HepG2 (cell line): Measurements from ENCODE around the gene SPTBN4. TPM values are rescaled to one million over a fixed set of nuclear protein-coding genes. Genes with fewer than 3 reads are reported as not detected.

Experiments
- ATAC-seq: fragments of 200-7000 bp; cut with Tn5 transposase; 3 replicates; pipeline ENCODE4 v1.9.1; 2020; ENCODE audit warnings: mild to moderate bottlenecking, moderate library complexity
- BruUV-seq: library from RNA; stranded (reverse); fragments of 400-500 nt; replicated peaks from 2 replicates; lab custom pipeline; 2021; lab: Mats Ljungman, UMichigan
- CTCF ChIA-PET: fragments of 300-600 bp; formaldehyde crosslinking; extraction: SDS; loops from one replicate; lab custom pipeline; 2021; ENCODE audit warnings: low total read pairs, inconsistent platforms, low intra/inter-chr PET ratio; lab: Yijun Ruan, JAX
- POLR2A ChIA-PET: fragments of 350-600 bp; sonication (Branson Sonifier 250); formaldehyde crosslinking; loops from one replicate; lab custom pipeline; 2020; ENCODE audit warnings: antibody characterized with exemption, inconsistent platforms; lab: Yijun Ruan, JAX
- DNase-seq: peaks from one replicate; pipeline ENCODE4 v3.0.0-alpha.2; 2015; ENCODE audit warnings: low spot score
- FAIRE-seq: peaks from 3 replicates; lab custom pipeline; 2011; peaks lifted over from hg19 to GRCh38; lab: Jason Lieb, UNC
- H2AFZ ChIP-seq: one replicate; pipeline ENCODE4 v1.6.1; 2011; ENCODE audit warnings: low read length, inconsistent platforms
- H3K27ac ChIP-seq: fragments of 300-600 bp; 3 replicates; pipeline ENCODE4 v1.8.0; 2011; ENCODE audit warnings: mixed run types, mild to moderate bottlenecking, mixed read lengths, low read length, inconsistent platforms; ENCODE audit not compliant: insufficient read depth; ENCODE audit errors: extremely low read length
- H3K27me3 ChIP-seq, 2 experiments: fragments of 200-600 bp in 1 of 2; 2 replicates in 1 of 2; 3 replicates in 1 of 2; pipeline versions ENCODE4 v1.6.0 to v1.8.0; 2011; ENCODE audit warnings: low read length in 2 of 2, mild to moderate bottlenecking in 2 of 2, moderate library complexity in 2 of 2, inconsistent platforms in 1 of 2; ENCODE audit not compliant: insufficient read depth in 2 of 2, control insufficient read depth in 1 of 2
- H3K36me3 ChIP-seq, 2 experiments: fragments of 200-600 bp in 1 of 2; replicated peaks in 1 of 2; 2 replicates in 1 of 2; 3 replicates in 1 of 2; pipeline versions ENCODE4 v1.5.1 to v1.8.0; 2011; ENCODE audit warnings: low read length in 2 of 2, inconsistent platforms in 1 of 2; ENCODE audit not compliant: insufficient read depth in 2 of 2, control insufficient read depth in 1 of 2
- H3K4me1 ChIP-seq: 2 replicates; pipeline ENCODE4 v1.5.1; 2012; ENCODE audit warnings: low read length, inconsistent platforms; ENCODE audit not compliant: insufficient read depth
- H3K4me2 ChIP-seq: 2 replicates; pipeline ENCODE4 v1.6.0; 2011; ENCODE audit warnings: low read depth, low read length, inconsistent platforms
- H3K4me3 ChIP-seq, 3 experiments: fragments of 200-600 bp in 1 of 3; sonication (generic), shearing (Covaris generic) in 1 of 3; replicated peaks in 1 of 3; 2 replicates each; pipeline ENCODE4 v1.5.1; 2011 to 2016; ENCODE audit warnings: low read length in 3 of 3, inconsistent platforms in 2 of 3, low read depth in 2 of 3, mild to moderate bottlenecking in 2 of 3, control low read depth in 1 of 3, mixed read lengths in 1 of 3; ENCODE audit not compliant: insufficient read depth in 1 of 3
- H3K79me2 ChIP-seq: one replicate; pipeline ENCODE4 v1.6.1; 2011; ENCODE audit warnings: low read length, inconsistent platforms; ENCODE audit not compliant: insufficient read depth
- H3K9ac ChIP-seq: 2 replicates; pipeline ENCODE4 v1.6.0; 2011; ENCODE audit warnings: mild to moderate bottlenecking, low read depth, low read length, inconsistent platforms; ENCODE audit not compliant: insufficient read depth
- H3K9me3 ChIP-seq: 2 replicates; pipeline ENCODE4 v1.5.1; 2012; ENCODE audit warnings: mild to moderate bottlenecking, low read length
- H4K20me1 ChIP-seq: 2 replicates; pipeline ENCODE4 v1.6.0; 2011; ENCODE audit warnings: inconsistent platforms, mild to moderate bottlenecking, low read length, moderate library complexity; ENCODE audit not compliant: insufficient read depth
- ESRRA ChIP-seq: sonication (generic); formaldehyde crosslinking; IDR thresholded peaks from 2 replicates; pipeline ENCODE4 v1.5.1; 2020; ENCODE audit warnings: mild to moderate bottlenecking, low read depth, missing genetic modification reagents
- HHEX ChIP-seq: IDR thresholded peaks from 2 replicates; pipeline ENCODE4 v1.6.1; 2016; ENCODE audit warnings: control low read depth
- KAT7 ChIP-seq: IDR thresholded peaks from 2 replicates; pipeline ENCODE4 v1.6.1; 2018; ENCODE audit warnings: borderline replicate concordance, missing compliant biosample characterization
- MIER3 ChIP-seq: IDR thresholded peaks from 2 replicates; pipeline ENCODE4 v1.6.1; 2016; ENCODE audit warnings: missing compliant biosample characterization, borderline replicate concordance
- NBN ChIP-seq: fragments of 450-650 bp; conservative IDR thresholded peaks from 2 replicates; pipeline ENCODE4 v1.6.1; 2017
- RCOR2 ChIP-seq: IDR thresholded peaks from 2 replicates; pipeline ENCODE4 v1.6.1; 2016; ENCODE audit warnings: missing biosample characterization, missing genetic modification reagents
- RFXANK ChIP-seq: IDR thresholded peaks from 2 replicates; pipeline ENCODE4 v1.6.1; 2016
- RORA ChIP-seq: sonication (generic); formaldehyde crosslinking; IDR thresholded peaks from 2 replicates; pipeline ENCODE4 v1.5.0; 2020; ENCODE audit warnings: mild to moderate bottlenecking, missing genetic modification reagents, moderate library complexity
- ZFP62 ChIP-seq: sonication (generic); formaldehyde crosslinking; IDR thresholded peaks from 2 replicates; pipeline ENCODE4 v1.4.0; 2020; ENCODE audit warnings: missing genetic modification reagents
- ZFYVE20 ChIP-seq: sonication (generic); formaldehyde crosslinking; IDR thresholded peaks from 2 replicates; pipeline ENCODE4 v1.8.0; 2023; ENCODE audit warnings: low read depth, mild to moderate bottlenecking, moderate library complexity, missing genetic modification reagents, borderline replicate concordance
- ZNF12 ChIP-seq: sonication (generic); formaldehyde crosslinking; IDR thresholded peaks from 2 replicates; pipeline ENCODE4 v1.5.0; 2020; ENCODE audit warnings: missing genetic modification reagents
- ZNF333 ChIP-seq: sonication (generic); formaldehyde crosslinking; IDR thresholded peaks from 2 replicates; pipeline ENCODE4 v1.4.0; 2020; ENCODE audit warnings: mild to moderate bottlenecking, missing genetic modification reagents, borderline replicate concordance
- ZNF382 ChIP-seq: sonication (generic); formaldehyde crosslinking; IDR thresholded peaks from 2 replicates; pipeline ENCODE4 v1.5.0; 2020; ENCODE audit warnings: missing genetic modification reagents, mild to moderate bottlenecking, borderline replicate concordance
- WGBS: methylation state at CpG from one replicate; pipeline ENCODE4 v1.1.6; 2017; ENCODE audit warnings: low lambda C conversion rate; 5-methylcytosine and 5-hydroxymethylcytosine counted together
- in situ Hi-C: cut with HindIII; loops from 2 replicates; pipeline ENCODE4 v1.10.0; 2017; ENCODE audit warnings: low pct_unique_long_range_greater_than_20kb; ENCODE audit not compliant: extremely low pct_ligation_motif_present
- intact Hi-C: fragments of 100-400 bp; cut with micrococcal nuclease; formaldehyde crosslinking; loops from one replicate; pipeline ENCODE4 v1.10.0; 2022; ENCODE audit not compliant: unreplicated experiment
- polyA plus RNA-seq, 8 experiments: library from polyadenylated mRNA; depleted of rRNA in 3 of 8; stranded (reverse) in 7 of 8; unstranded in 1 of 8; fragments of >200 nt; fragmentation: Illumina TruSeq in 4 of 8; extraction: Trizol in 4 of 8; gene quantifications; 2 replicates each; pipeline versions ENCODE4 v1.2.1 to v1.2.3, GENCODE V29; 2011 to 2016; ENCODE audit warnings: low read depth in 4 of 8, missing spikeins in 1 of 8, mixed read lengths in 1 of 8; ENCODE audit not compliant: insufficient read depth in 1 of 8
- total RNA-seq, 5 experiments: library from RNA; depleted of rRNA; stranded (reverse); fragments of >200 nt; fragmentation: Illumina TruSeq; extraction: Trizol; gene quantifications; 2 replicates each; pipeline ENCODE4 v1.2.3, GENCODE V29; 2016; ENCODE audit warnings: low read depth in 1 of 5
- TF ChIP-seq, protein P1 (sequence below): IDR thresholded peaks from 2 replicates; pipeline ENCODE4 v1.6.1; 2012; ENCODE audit warnings: low read depth, low read length, improper control_type of control experiment
- TF ChIP-seq, protein P2 (sequence below): sonication (generic); formaldehyde crosslinking; IDR thresholded peaks from 2 replicates; pipeline ENCODE4 v1.4.0; 2020; ENCODE audit warnings: missing genetic modification reagents
- TF ChIP-seq, protein P3 (sequence below): sonication (generic); formaldehyde crosslinking; IDR thresholded peaks from 2 replicates; pipeline ENCODE4 v1.4.0; 2020; ENCODE audit warnings: missing genetic modification reagents
- TF ChIP-seq, protein P4 (sequence below): sonication (generic); formaldehyde crosslinking; conservative IDR thresholded peaks from 2 replicates; pipeline ENCODE4 v1.4.0; 2020; ENCODE audit warnings: missing genetic modification reagents

The SPTBN4 gene
- total and polyA plus RNA-seq, 2 of the 13 experiments (the other 11 are each of a cell fraction or from before 2014, with no cell fraction given) = 0.11 TPM

DNA sequence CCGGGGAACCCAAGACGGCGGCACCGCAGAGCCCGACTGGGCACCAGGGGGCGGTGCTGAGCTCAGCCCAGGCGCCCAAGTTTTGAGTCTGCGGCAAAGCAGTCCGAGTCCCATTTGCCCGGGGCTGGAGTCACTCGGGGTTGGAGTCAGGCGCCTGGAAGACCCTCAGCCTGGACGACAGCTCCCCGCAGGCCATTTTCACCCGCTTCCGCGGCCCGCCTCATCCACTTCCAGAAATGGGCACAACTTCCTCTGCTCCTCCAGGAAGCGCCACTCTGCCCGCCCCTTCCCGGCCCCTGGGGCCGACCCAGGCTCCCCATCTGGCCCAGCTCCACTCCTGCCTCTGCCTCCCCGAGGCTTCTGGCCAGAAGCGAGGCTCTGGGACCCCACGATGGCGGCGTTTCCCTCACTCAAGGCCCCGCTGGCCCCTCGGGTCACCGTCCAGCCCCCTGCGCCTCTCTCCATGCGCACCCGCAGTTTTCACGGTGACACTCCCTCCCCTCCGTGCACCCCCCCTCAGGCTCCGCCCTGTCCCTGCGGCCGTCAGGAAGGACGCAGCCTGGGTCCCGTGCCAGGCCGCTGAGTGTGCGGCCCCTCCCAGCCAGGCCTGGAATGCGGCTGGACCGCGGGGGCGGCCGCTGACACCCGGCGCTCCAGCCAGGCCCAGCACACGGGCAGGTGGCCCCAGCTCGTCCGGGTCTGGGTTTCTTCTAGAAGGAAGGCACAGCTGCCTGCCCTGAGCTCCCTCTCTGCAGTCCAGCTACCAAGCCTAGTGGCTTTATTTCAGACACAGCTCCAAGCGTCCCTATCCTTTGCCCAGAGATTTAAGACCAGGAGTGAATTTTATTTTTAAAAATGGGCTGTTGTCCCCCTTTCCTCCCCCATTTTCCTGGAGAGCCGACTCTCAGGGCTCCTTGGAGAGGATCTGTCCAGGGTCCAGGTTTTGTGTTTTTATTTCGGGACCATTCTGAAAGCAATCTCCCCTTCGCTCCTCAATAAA lies 45.7 kb upstream of the SPTBN4 start:
- no peaks in the 10 kb centered on the region for H4K20me1 ChIP-seq
- DNase-seq (peak; percentile 79), FAIRE-seq (peak; percentile 23), ATAC-seq (peak; percentile 75)
- POLR2A ChIA-PET = interaction anchor here (0.8 to 2.2 kb wide), 11 partner anchors 8 to 73 kb away, joined by 3 to 50 read pairs (median 10); partner anchors contain the start of genes BLVRB, C19orf47, PLD3 and SERTAD3
- H3K4me2 ChIP-seq = peak overlapping the region; percentile 79
- no peaks in the 10 kb centered on the region for H3K9me3 ChIP-seq
- H3K4me3 ChIP-seq = peak overlapping the region; percentile 67 to 79 (median 68)
- TSS peak; percentile 67 for BruUV-seq
- no peaks in the 10 kb centered on the region; a peak in 1 of 5 replicates for H3K27me3 ChIP-seq
- 9% methylated on average over 24 of the region's 56 CpGs for WGBS
- peak overlapping the region; percentile 75 for H3K9ac ChIP-seq
- CTCF ChIA-PET = interaction anchor here (0.6 to 1.2 kb wide), 4 partner anchors 23 to 65 kb away, joined by 3 to 5 read pairs (median 3); partner anchors contain the start of gene SERTAD3
- intact Hi-C loops (loop anchor here (2.0 to 10.0 kb wide), 2 partner anchors 24 to 76 kb away; partner anchors contain the start of genes C19orf47, PLD3 and SERTAD3), in situ Hi-C loops (no loop called here)
- H3K36me3 ChIP-seq = peaks cover 0 to 2% of the 10 kb centered on the region in 2 experiments; a peak in 1 of 5 replicates
- peaks cover 52% of the 10 kb centered on the region for H3K4me1 ChIP-seq
- peak overlapping the region; percentile 88 for H3K27ac ChIP-seq
- H3K79me2 ChIP-seq = peaks cover 10% of the 10 kb centered on the region
- no peak overlapping the region for H2AFZ ChIP-seq
- TF ChIP-seq, protein P1, sequence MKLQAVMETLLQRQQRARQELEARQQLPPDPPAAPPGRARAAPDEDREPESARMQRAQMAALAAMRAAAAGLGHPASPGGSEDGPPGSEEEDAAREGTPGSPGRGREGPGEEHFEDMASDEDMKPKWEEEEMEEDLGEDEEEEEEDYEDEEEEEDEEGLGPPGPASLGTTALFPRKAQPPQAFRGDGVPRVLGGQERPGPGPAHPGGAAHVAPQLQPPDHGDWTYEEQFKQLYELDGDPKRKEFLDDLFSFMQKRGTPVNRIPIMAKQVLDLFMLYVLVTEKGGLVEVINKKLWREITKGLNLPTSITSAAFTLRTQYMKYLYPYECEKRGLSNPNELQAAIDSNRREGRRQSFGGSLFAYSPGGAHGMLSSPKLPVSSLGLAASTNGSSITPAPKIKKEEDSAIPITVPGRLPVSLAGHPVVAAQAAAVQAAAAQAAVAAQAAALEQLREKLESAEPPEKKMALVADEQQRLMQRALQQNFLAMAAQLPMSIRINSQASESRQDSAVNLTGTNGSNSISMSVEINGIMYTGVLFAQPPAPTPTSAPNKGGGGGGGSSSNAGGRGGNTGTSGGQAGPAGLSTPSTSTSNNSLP = no peak
- TF ChIP-seq ZNF333 (CRISPR knock-in tag) (peak; percentile 90; the same call in 1 of the 2 replicates), ESRRA (CRISPR knock-in tag) (0 out of 2 replicates have a peak, but pooled peaks have one; percentile 52), KAT7 (CRISPR knock-in tag) (peak; percentile 77; the same call in 1 of the 2 replicates), HHEX (CRISPR knock-in tag) (no peak), ZFP62 (CRISPR knock-in tag) (no peak), ZFYVE20 (CRISPR knock-in tag) (0 out of 2 replicates have a peak, but pooled peaks have one; percentile 65), MIER3 (CRISPR knock-in tag) (peak; percentile 48; the same call in 1 of the 2 replicates), RORA (CRISPR knock-in tag) (no peak), NBN (no peak), RCOR2 (CRISPR knock-in tag) (no peak), RFXANK (CRISPR knock-in tag) (no peak), ZNF12 (CRISPR knock-in tag) (no peak), ZNF382 (CRISPR knock-in tag) (no peak)
- TF ChIP-seq, protein P2, sequence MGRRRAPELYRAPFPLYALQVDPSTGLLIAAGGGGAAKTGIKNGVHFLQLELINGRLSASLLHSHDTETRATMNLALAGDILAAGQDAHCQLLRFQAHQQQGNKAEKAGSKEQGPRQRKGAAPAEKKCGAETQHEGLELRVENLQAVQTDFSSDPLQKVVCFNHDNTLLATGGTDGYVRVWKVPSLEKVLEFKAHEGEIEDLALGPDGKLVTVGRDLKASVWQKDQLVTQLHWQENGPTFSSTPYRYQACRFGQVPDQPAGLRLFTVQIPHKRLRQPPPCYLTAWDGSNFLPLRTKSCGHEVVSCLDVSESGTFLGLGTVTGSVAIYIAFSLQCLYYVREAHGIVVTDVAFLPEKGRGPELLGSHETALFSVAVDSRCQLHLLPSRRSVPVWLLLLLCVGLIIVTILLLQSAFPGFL = no peak
- TF ChIP-seq, protein P3, sequence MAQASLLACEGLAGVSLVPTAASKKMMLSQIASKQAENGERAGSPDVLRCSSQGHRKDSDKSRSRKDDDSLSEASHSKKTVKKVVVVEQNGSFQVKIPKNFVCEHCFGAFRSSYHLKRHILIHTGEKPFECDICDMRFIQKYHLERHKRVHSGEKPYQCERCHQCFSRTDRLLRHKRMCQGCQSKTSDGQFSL (CRISPR knock-in tag) = peak; percentile 99
- TF ChIP-seq, protein P4, sequence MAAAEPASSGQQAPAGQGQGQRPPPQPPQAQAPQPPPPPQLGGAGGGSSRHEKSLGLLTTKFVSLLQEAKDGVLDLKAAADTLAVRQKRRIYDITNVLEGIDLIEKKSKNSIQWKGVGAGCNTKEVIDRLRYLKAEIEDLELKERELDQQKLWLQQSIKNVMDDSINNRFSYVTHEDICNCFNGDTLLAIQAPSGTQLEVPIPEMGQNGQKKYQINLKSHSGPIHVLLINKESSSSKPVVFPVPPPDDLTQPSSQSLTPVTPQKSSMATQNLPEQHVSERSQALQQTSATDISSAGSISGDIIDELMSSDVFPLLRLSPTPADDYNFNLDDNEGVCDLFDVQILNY (CRISPR knock-in tag) = no peak
